Measurements from ENCODE around the gene GOLGA8K.
"Not testable (repeated sequence)": the region's sequence is repeated elsewhere in the genome, so short reads cannot be mapped to it uniquely, and the experiment has no call there.

Gene GOLGA8K

GRCh38 chr15:32403192-32403591 is at the start of gene GOLGA8K:
Gene GOLGA8K (minus strand): TSS chr15:32403292. CDS start chr15:32403194, 98 bp downstream.
- H3K4me3 ChIP-seq (ENCODE audit: low read depth in 1 of 5, low read length in 5 of 5); H3K36me3 ChIP-seq (ENCODE audit: control insufficient read depth in 5 of 5, insufficient read depth in 5 of 5, low read length in 5 of 5); H3K9ac ChIP-seq (ENCODE audit: low read length in 5 of 5); H3K27ac ChIP-seq (ENCODE audit: low read depth, low read length); H3K9me3 ChIP-seq (ENCODE audit: control insufficient read depth in 5 of 5, low read length in 5 of 5); H3K4me1 ChIP-seq (ENCODE audit: control insufficient read depth in 5 of 5, insufficient read depth in 5 of 5, low read length in 5 of 5); H3K27me3 ChIP-seq (ENCODE audit: control insufficient read depth in 5 of 5, insufficient read depth in 4 of 5, low read length in 5 of 5): not testable (repeated sequence)

- H3K4me3 ChIP-seq (ENCODE audit: low read depth in 1 of 5, low read length in 5 of 5); H3K36me3 ChIP-seq (ENCODE audit: control insufficient read depth in 5 of 5, insufficient read depth in 5 of 5, low read length in 5 of 5); H3K9ac ChIP-seq (ENCODE audit: low read length in 5 of 5); H3K9me3 ChIP-seq (ENCODE audit: control insufficient read depth in 5 of 5, low read length in 5 of 5); H3K4me1 ChIP-seq (ENCODE audit: control insufficient read depth in 5 of 5, insufficient read depth in 5 of 5, low read length in 5 of 5); H3K27ac ChIP-seq (ENCODE audit: low read depth, low read length); H3K27me3 ChIP-seq (ENCODE audit: control insufficient read depth in 5 of 5, insufficient read depth in 4 of 5, low read length in 5 of 5): not testable (repeated sequence)
These were observed 37.4 kb upstream of the GOLGA8K start for GRCh38 chr15:32440445-32440977.

GRCh38 chr15:32434102-32434963 is 31.2 kb upstream of the GOLGA8K start:
- H3K36me3 ChIP-seq (ENCODE audit: control insufficient read depth in 5 of 5, insufficient read depth in 5 of 5, low read length in 5 of 5); H3K4me1 ChIP-seq (ENCODE audit: control insufficient read depth in 5 of 5, insufficient read depth in 5 of 5, low read length in 5 of 5); H3K4me3 ChIP-seq (ENCODE audit: low read depth in 1 of 5, low read length in 5 of 5); H3K27ac ChIP-seq (ENCODE audit: low read depth, low read length); H3K9me3 ChIP-seq (ENCODE audit: control insufficient read depth in 5 of 5, low read length in 5 of 5); H3K9ac ChIP-seq (ENCODE audit: low read length in 5 of 5); H3K27me3 ChIP-seq (ENCODE audit: control insufficient read depth in 5 of 5, insufficient read depth in 4 of 5, low read length in 5 of 5): not testable (repeated sequence)

- not testable (repeated sequence) for H3K36me3 ChIP-seq (ENCODE audit: control insufficient read depth in 5 of 5, insufficient read depth in 5 of 5, low read length in 5 of 5); H3K4me3 ChIP-seq (ENCODE audit: low read depth in 1 of 5, low read length in 5 of 5); H3K27me3 ChIP-seq (ENCODE audit: control insufficient read depth in 5 of 5, insufficient read depth in 4 of 5, low read length in 5 of 5); H3K9me3 ChIP-seq (ENCODE audit: control insufficient read depth in 5 of 5, low read length in 5 of 5); H3K27ac ChIP-seq (ENCODE audit: low read depth, low read length); H3K9ac ChIP-seq (ENCODE audit: low read length in 5 of 5); H3K4me1 ChIP-seq (ENCODE audit: control insufficient read depth in 5 of 5, insufficient read depth in 5 of 5, low read length in 5 of 5)
These were observed 24.5 kb upstream of the GOLGA8K start for GRCh38 chr15:32427635-32428034.

GRCh38 chr15:32426511-32426910 is 23.4 kb upstream of the GOLGA8K start:
- H3K36me3 ChIP-seq (ENCODE audit: control insufficient read depth in 5 of 5, insufficient read depth in 5 of 5, low read length in 5 of 5); H3K4me3 ChIP-seq (ENCODE audit: low read depth in 1 of 5, low read length in 5 of 5); H3K9me3 ChIP-seq (ENCODE audit: control insufficient read depth in 5 of 5, low read length in 5 of 5); H3K27me3 ChIP-seq (ENCODE audit: control insufficient read depth in 5 of 5, insufficient read depth in 4 of 5, low read length in 5 of 5); H3K9ac ChIP-seq (ENCODE audit: low read length in 5 of 5); H3K27ac ChIP-seq (ENCODE audit: low read depth, low read length); H3K4me1 ChIP-seq (ENCODE audit: control insufficient read depth in 5 of 5, insufficient read depth in 5 of 5, low read length in 5 of 5): not testable (repeated sequence)

- not testable (repeated sequence) for H3K4me3 ChIP-seq (ENCODE audit: low read depth in 1 of 5, low read length in 5 of 5); H3K27ac ChIP-seq (ENCODE audit: low read depth, low read length); H3K9me3 ChIP-seq (ENCODE audit: control insufficient read depth in 5 of 5, low read length in 5 of 5); H3K9ac ChIP-seq (ENCODE audit: low read length in 5 of 5); H3K27me3 ChIP-seq (ENCODE audit: control insufficient read depth in 5 of 5, insufficient read depth in 4 of 5, low read length in 5 of 5); H3K36me3 ChIP-seq (ENCODE audit: control insufficient read depth in 5 of 5, insufficient read depth in 5 of 5, low read length in 5 of 5); H3K4me1 ChIP-seq (ENCODE audit: control insufficient read depth in 5 of 5, insufficient read depth in 5 of 5, low read length in 5 of 5)
These were observed 4.8 kb upstream of the GOLGA8K start for GRCh38 chr15:32407903-32408302.

GRCh38 chr15:32396522-32396921 is 6.6 kb downstream of the GOLGA8K start:
- not testable (repeated sequence) for H3K27ac ChIP-seq (ENCODE audit: low read depth, low read length); H3K4me1 ChIP-seq (ENCODE audit: control insufficient read depth in 5 of 5, insufficient read depth in 5 of 5, low read length in 5 of 5); H3K9ac ChIP-seq (ENCODE audit: low read length in 5 of 5); H3K36me3 ChIP-seq (ENCODE audit: control insufficient read depth in 5 of 5, insufficient read depth in 5 of 5, low read length in 5 of 5); H3K27me3 ChIP-seq (ENCODE audit: control insufficient read depth in 5 of 5, insufficient read depth in 4 of 5, low read length in 5 of 5); H3K4me3 ChIP-seq (ENCODE audit: low read depth in 1 of 5, low read length in 5 of 5); H3K9me3 ChIP-seq (ENCODE audit: control insufficient read depth in 5 of 5, low read length in 5 of 5)

- H3K9me3 ChIP-seq (ENCODE audit: control insufficient read depth in 5 of 5, low read length in 5 of 5); H3K36me3 ChIP-seq (ENCODE audit: control insufficient read depth in 5 of 5, insufficient read depth in 5 of 5, low read length in 5 of 5); H3K27me3 ChIP-seq (ENCODE audit: control insufficient read depth in 5 of 5, insufficient read depth in 4 of 5, low read length in 5 of 5); H3K4me1 ChIP-seq (ENCODE audit: control insufficient read depth in 5 of 5, insufficient read depth in 5 of 5, low read length in 5 of 5); H3K4me3 ChIP-seq (ENCODE audit: low read depth in 1 of 5, low read length in 5 of 5); H3K9ac ChIP-seq (ENCODE audit: low read length in 5 of 5); H3K27ac ChIP-seq (ENCODE audit: low read depth, low read length): not testable (repeated sequence)
These were observed 8.3 kb downstream of the GOLGA8K start for GRCh38 chr15:32394745-32395144.

- H3K36me3 ChIP-seq (ENCODE audit: control insufficient read depth in 5 of 5, insufficient read depth in 5 of 5, low read length in 5 of 5); H3K9ac ChIP-seq (ENCODE audit: low read length in 5 of 5); H3K9me3 ChIP-seq (ENCODE audit: control insufficient read depth in 5 of 5, low read length in 5 of 5); H3K4me3 ChIP-seq (ENCODE audit: low read depth in 1 of 5, low read length in 5 of 5); H3K4me1 ChIP-seq (ENCODE audit: control insufficient read depth in 5 of 5, insufficient read depth in 5 of 5, low read length in 5 of 5); H3K27ac ChIP-seq (ENCODE audit: low read depth, low read length); H3K27me3 ChIP-seq (ENCODE audit: control insufficient read depth in 5 of 5, insufficient read depth in 4 of 5, low read length in 5 of 5): not testable (repeated sequence)
These were observed 14.9 kb downstream of the GOLGA8K start for GRCh38 chr15:32388050-32388648.

- H3K36me3 ChIP-seq (ENCODE audit: control insufficient read depth in 5 of 5, insufficient read depth in 5 of 5, low read length in 5 of 5); H3K27ac ChIP-seq (ENCODE audit: low read depth, low read length); H3K4me1 ChIP-seq (ENCODE audit: control insufficient read depth in 5 of 5, insufficient read depth in 5 of 5, low read length in 5 of 5); H3K27me3 ChIP-seq (ENCODE audit: control insufficient read depth in 5 of 5, insufficient read depth in 4 of 5, low read length in 5 of 5); H3K9ac ChIP-seq (ENCODE audit: low read length in 5 of 5); H3K4me3 ChIP-seq (ENCODE audit: low read depth in 1 of 5, low read length in 5 of 5); H3K9me3 ChIP-seq (ENCODE audit: control insufficient read depth in 5 of 5, low read length in 5 of 5): not testable (repeated sequence)
These were observed 17.1 kb downstream of the GOLGA8K start for GRCh38 chr15:32385823-32386495.

Data from subcutaneous abdominal adipose tissue (tissue), 5 donors.